PFSK-1 (cell line): ENCODE measurements around the gene ITGA7.

ENCODE experiments used
- FOXP2 ChIP-seq: optimal IDR thresholded peaks from 2 replicates; pipeline ENCODE3; 2011; ENCODE audit warnings: borderline replicate concordance, control low read depth, inconsistent platforms; ENCODE audit not compliant: insufficient read depth; ENCODE audit errors: extremely low read length, extremely low read depth
- POLR2AphosphoS5 ChIP-seq: IDR thresholded peaks from 2 replicates; pipeline ENCODE4 v1.6.1; 2012; ENCODE audit warnings: low read depth, mild to moderate bottlenecking, control low read depth, low read length, moderate library complexity
- REST ChIP-seq, 2 experiments: IDR thresholded peaks; 2 replicates each; pipeline versions ENCODE4 v1.6.1 to v1.8.0; 2011 to 2012; ENCODE audit warnings: low read depth in 2 of 2, low read length in 2 of 2, control low read depth in 1 of 2, inconsistent platforms in 1 of 2, mild to moderate bottlenecking in 1 of 2, moderate library complexity in 1 of 2; ENCODE audit not compliant: insufficient read depth in 1 of 2
- SIN3A ChIP-seq: IDR thresholded peaks from 2 replicates; pipeline ENCODE4 v1.6.1; 2012; ENCODE audit warnings: mild to moderate bottlenecking, low read length, moderate library complexity, borderline replicate concordance; ENCODE audit not compliant: insufficient read depth
- TAF1 ChIP-seq: IDR thresholded peaks from 2 replicates; pipeline ENCODE4 v1.6.1; 2012; ENCODE audit warnings: low read length, control low read depth, borderline replicate concordance; ENCODE audit not compliant: insufficient read depth

ITGA7 gene

GRCh38 chr12:55719371-55719770 lies 11.7 kb upstream of the ITGA7 start:
- no peak for TF ChIP-seq SIN3A
- no peak for TF ChIP-seq TAF1
- TF ChIP-seq REST (IDR thresholded peaks at IDR 0.05; ENCODE audit: insufficient read depth in 1 of 2, low read depth in 2 of 2, low read length in 2 of 2), result no peak
- TF ChIP-seq FOXP2, result no peak
- TF ChIP-seq POLR2AphosphoS5, result no peak

- no peak for TF ChIP-seq TAF1
- TF ChIP-seq POLR2AphosphoS5, result no peak
Measured at GRCh38 chr12:55718624-55719275, 11.0 kb upstream of the ITGA7 start.

- TF ChIP-seq POLR2AphosphoS5, result no peak
- no peak for TF ChIP-seq TAF1
- TF ChIP-seq REST (IDR thresholded peaks at IDR 0.05; ENCODE audit: insufficient read depth in 1 of 2, low read depth in 2 of 2, low read length in 2 of 2), result no peak
- TF ChIP-seq FOXP2, result no peak
- TF ChIP-seq SIN3A, result no peak
Measured at GRCh38 chr12:55718015-55718414, 10.3 kb upstream of the ITGA7 start.

- TF ChIP-seq FOXP2 (no peak), POLR2AphosphoS5 (no peak), REST (IDR thresholded peaks at IDR 0.05; ENCODE audit: insufficient read depth in 1 of 2, low read depth in 2 of 2, low read length in 2 of 2) (no peak), SIN3A (no peak), TAF1 (no peak)
Measured at GRCh38 chr12:55717011-55718007, 9.6 kb upstream of the ITGA7 start.

- TF ChIP-seq REST (IDR thresholded peaks at IDR 0.05; ENCODE audit: insufficient read depth in 1 of 2, low read depth in 2 of 2, low read length in 2 of 2) (no peak), TAF1 (no peak), SIN3A (no peak), FOXP2 (no peak), POLR2AphosphoS5 (no peak)
Measured at GRCh38 chr12:55716582-55716957, 8.9 kb upstream of the ITGA7 start.
